GM23248 (cell line): ENCODE data around the gene KLF1. TPM values are rescaled to one million over a fixed set of nuclear protein-coding genes. Genes with fewer than 3 reads are reported as not detected.
A peak's percentile ranks its signal among the peaks of the same experiment; 100 is the strongest.

Experiments used
- DNase-seq: peaks from one replicate; pipeline ENCODE4 v3.0.0-alpha.2; 2015
- H2AFZ ChIP-seq: fragments of 200-600 bp; sonication (generic); 2 replicates; pipeline ENCODE4 v1.6.1; 2016; ENCODE audit warnings: antibody characterized with exemption
- H3F3A ChIP-seq: fragments of 200-600 bp; sonication (generic); 2 replicates; pipeline ENCODE4 v1.6.1; 2016; ENCODE audit warnings: mild to moderate bottlenecking, antibody characterized with exemption, mixed run types; ENCODE audit not compliant: insufficient read depth
- H3K27ac ChIP-seq: fragments of 200-600 bp; sonication (generic); 2 replicates; pipeline ENCODE4 v1.5.1; 2016; ENCODE audit warnings: mild to moderate bottlenecking
- H3K27me3 ChIP-seq: fragments of 200-600 bp; sonication (generic); replicated peaks from 2 replicates; pipeline ENCODE4 v1.6.1; 2016; ENCODE audit warnings: mild to moderate bottlenecking; ENCODE audit not compliant: insufficient read depth
- H3K36me3 ChIP-seq: fragments of 200-600 bp; sonication (generic); 2 replicates; pipeline ENCODE4 v1.6.1; 2016; ENCODE audit warnings: low read depth, mild to moderate bottlenecking
- H3K4me1 ChIP-seq: fragments of 200-600 bp; sonication (generic); 2 replicates; pipeline ENCODE4 v1.6.1; 2016; ENCODE audit warnings: mild to moderate bottlenecking; ENCODE audit not compliant: insufficient read depth
- H3K4me2 ChIP-seq: fragments of 200-600 bp; sonication (generic); one replicate; pipeline ENCODE4 v1.6.1; 2016; ENCODE audit warnings: mild to moderate bottlenecking; ENCODE audit not compliant: unreplicated experiment
- H3K4me3 ChIP-seq: fragments of 200-600 bp; sonication (generic); 2 replicates; pipeline ENCODE4 v1.5.1; 2016; ENCODE audit warnings: mild to moderate bottlenecking
- H3K79me2 ChIP-seq: fragments of 200-600 bp; sonication (generic); 2 replicates; pipeline ENCODE4 v1.6.1; 2016; ENCODE audit warnings: mild to moderate bottlenecking; ENCODE audit not compliant: insufficient read depth
- H3K9ac ChIP-seq: fragments of 200-600 bp; sonication (generic); 2 replicates; pipeline ENCODE4 v1.6.1; 2016; ENCODE audit warnings: mild to moderate bottlenecking
- H3K9me2 ChIP-seq: fragments of 200-600 bp; sonication (generic); 2 replicates; pipeline ENCODE4 v1.6.1; 2016; ENCODE audit warnings: mixed run types, mild to moderate bottlenecking, moderate library complexity; ENCODE audit not compliant: insufficient read depth
- H3K9me3 ChIP-seq: fragments of 200-600 bp; sonication (generic); one replicate; pipeline ENCODE4 v1.6.1; 2017; ENCODE audit warnings: low read depth
- H4K20me1 ChIP-seq: fragments of 200-600 bp; sonication (generic); 2 replicates; pipeline ENCODE4 v1.6.0; 2016; ENCODE audit not compliant: insufficient read depth
- EZH2 ChIP-seq: fragments of 200-600 bp; sonication (generic); IDR thresholded peaks from 2 replicates; pipeline ENCODE4 v1.6.1; 2018; ENCODE audit warnings: antibody characterized with exemption, mild to moderate bottlenecking; ENCODE audit not compliant: insufficient read depth, poor library complexity, severe bottlenecking
- EZH2phosphoT487 ChIP-seq: fragments of 200-600 bp; sonication (generic); IDR thresholded peaks from 2 replicates; pipeline ENCODE4 v1.6.1; 2018; ENCODE audit warnings: antibody characterized with exemption, moderate library complexity, mild to moderate bottlenecking, low read depth; ENCODE audit not compliant: insufficient read depth
- whole genome bisulfite sequencing, 2 experiments: methylation state at CpG; one replicate each; pipeline ENCODE4 v1.1.6; 2015 to 2017; ENCODE audit warnings: low lambda C conversion rate in 2 of 2, low coverage in 1 of 2; ENCODE audit errors: missing lambda C conversion rate in 2 of 2; 5-methylcytosine and 5-hydroxymethylcytosine counted together
- in situ Hi-C: fragments of 300-500 bp; cut with MboI; formaldehyde crosslinking; loops from 2 replicates; pipeline ENCODE4 v1.15.0; 2020
- polyA plus RNA-seq: library from polyadenylated mRNA; unstranded; fragments of >200 nt; fragmentation: Nextera tagmentation; extraction: Ambion mirVana; gene quantifications from 2 replicates; pipeline ENCODE4 v1.2.1, GENCODE V29; 2016
- total RNA-seq: library from RNA; depleted of rRNA; stranded (reverse); fragments of >200 nt; shearing (Covaris generic); gene quantifications from 2 replicates; pipeline ENCODE4 v1.2.3, GENCODE V29; 2014

Gene KLF1
- total and polyA plus RNA-seq, 2 experiments from 2014 or later: 0.11 TPM; not detected in 1

GRCh38 chr19:12840091-12841079 lies 46.6 kb downstream of the KLF1 start:
- H3K4me1 ChIP-seq: no peaks in the 10 kb centered on the region; the same call in 1 of the 2 replicates
- H3K4me3 ChIP-seq: peak overlapping the region; percentile 55
- H3K9me2 ChIP-seq: no peaks in the 10 kb centered on the region
- peak overlapping the region; percentile 75 for H2AFZ ChIP-seq
- H3K4me2 ChIP-seq: peak overlapping the region; percentile 62
- peak; percentile 86 for DNase-seq
- no peak for TF ChIP-seq EZH2phosphoT487
- H3K27me3 ChIP-seq: peaks cover 51% of the 10 kb centered on the region
- no peaks in the 10 kb centered on the region for H3K9me3 ChIP-seq
- no peaks in the 10 kb centered on the region for H3K36me3 ChIP-seq
- 0 out of 2 replicates have a peak, but pooled peaks cover 15% of the 10 kb centered on the region for H3F3A ChIP-seq
- in situ Hi-C loops: no loop called here
- H3K9ac ChIP-seq: no peak overlapping the region
- WGBS, 2 experiments: 18 to 20% methylated on average over 38 to 43 of the region's 43 CpGs
- H4K20me1 ChIP-seq: no peaks in the 10 kb centered on the region
- no peak overlapping the region for H3K27ac ChIP-seq
- no peaks in the 10 kb centered on the region for H3K79me2 ChIP-seq

GRCh38 chr19:12838886-12839756 lies 47.9 kb downstream of the KLF1 start:
- Histone ChIP-seq H3K9ac (no peak overlapping the region), H3K4me2 (no peak overlapping the region), H3K4me1 (no peaks in the 10 kb centered on the region; the same call in 1 of the 2 replicates), H3F3A (0 out of 2 replicates have a peak, but pooled peaks cover 15% of the 10 kb centered on the region), H3K36me3 (no peaks in the 10 kb centered on the region), H3K9me2 (no peaks in the 10 kb centered on the region), H3K27ac (no peak overlapping the region), H3K4me3 (no peak overlapping the region), H2AFZ (no peak overlapping the region), H3K27me3 (peaks cover 63% of the 10 kb centered on the region), H3K79me2 (no peaks in the 10 kb centered on the region), H3K9me3 (no peaks in the 10 kb centered on the region), H4K20me1 (no peaks in the 10 kb centered on the region)
- no peak for DNase-seq
- in situ Hi-C loops: no loop called here
- TF ChIP-seq EZH2phosphoT487: 0 out of 2 replicates have a peak, but pooled peaks have one; percentile 25
- no peak for TF ChIP-seq EZH2
- 10 to 17% methylated on average over 11 to 21 of the region's 21 CpGs for WGBS, 2 experiments

GRCh38 chr19:12838182-12838885 lies 48.7 kb downstream of the KLF1 start, which contains the start of gene MAST1:
Gene MAST1 (plus strand): TSS chr19:12838515. CDS start chr19:12838573, 58 bp downstream.
- Histone ChIP-seq H3K4me3 (peak within 1 kb of the TSS; percentile 59), H3F3A (0 out of 2 replicates have a peak, but pooled peaks cover 15% of the 10 kb centered on the region), H3K9ac (no peak within 1 kb of the TSS), H3K27ac (no peak within 1 kb of the TSS), H3K4me1 (no peaks in the 10 kb centered on the region; the same call in 1 of the 2 replicates), H4K20me1 (no peaks in the 10 kb centered on the region), H3K9me3 (no peaks in the 10 kb centered on the region), H3K4me2 (peak within 1 kb of the TSS; percentile 83), H3K36me3 (no peaks in the 10 kb centered on the region), H2AFZ (no peak within 1 kb of the TSS; the same call in 1 of the 2 replicates), H3K27me3 (peaks cover 65% of the 10 kb centered on the region), H3K79me2 (no peaks in the 10 kb centered on the region), H3K9me2 (no peaks in the 10 kb centered on the region)
- WGBS, 2 experiments: 2% methylated on average over 29 to 67 of the region's 69 CpGs
- no peak for TF ChIP-seq EZH2
- TF ChIP-seq EZH2phosphoT487: no peak
- in situ Hi-C loops: no loop called here
- DNase-seq: peak; percentile 68
